Activated B cell treated with CpG ODN at 0.5 μM for 24 hours (primary cell): Measurements from ENCODE around the gene EMC10. TPM values are rescaled to one million over a fixed set of nuclear protein-coding genes. Genes with fewer than 3 reads are reported as not detected.

Experiments
- ATAC-seq: fragments of 200-7000 bp; cut with Tn5 transposase; one replicate; pipeline ENCODE4 v1.10.0; 2021; ENCODE audit warnings: low read depth, mild to moderate bottlenecking, moderate library complexity
- CTCF ChIA-PET: fragments of 350-600 bp; sonication (Branson Sonifier 250); formaldehyde crosslinking; loops from one replicate; lab custom pipeline; 2021; ENCODE audit warnings: antibody characterized with exemption; lab: Charles Lee
- POLR2A ChIA-PET: fragments of 350-600 bp; sonication (Branson Sonifier 250); formaldehyde crosslinking; loops from one replicate; lab custom pipeline; 2021; ENCODE audit warnings: antibody characterized with exemption; lab: Charles Lee
- DNase-seq: peaks from one replicate; pipeline ENCODE4 v3.0.0; 2022
- H3K27ac Mint-ChIP-seq: one replicate; pipeline ENCODE4 v1.8.0; 2020; ENCODE audit warnings: mixed read lengths
- H3K27me3 Mint-ChIP-seq: one replicate; pipeline ENCODE4 v1.8.0; 2021; ENCODE audit warnings: mixed read lengths
- H3K36me3 Mint-ChIP-seq: one replicate; pipeline ENCODE4 v1.8.0; 2021; ENCODE audit warnings: low read depth, mixed read lengths
- H3K4me1 Mint-ChIP-seq: one replicate; pipeline ENCODE4 v1.8.0; 2021; ENCODE audit warnings: mixed read lengths
- H3K4me3 Mint-ChIP-seq: one replicate; pipeline ENCODE4 v1.8.0; 2020; ENCODE audit warnings: mild to moderate bottlenecking, mixed read lengths
- H3K9me3 Mint-ChIP-seq: one replicate; pipeline ENCODE4 v1.8.0; 2020; ENCODE audit warnings: mixed read lengths
- intact Hi-C: fragments of 100-400 bp; cut with micrococcal nuclease; formaldehyde crosslinking; loops from one replicate; pipeline ENCODE4 v1.15.1; 2024
- total RNA-seq: library from RNA; stranded (reverse); gene quantifications from 2 replicates; pipeline ENCODE4 v1.2.3, GENCODE V29; 2022
- TF ChIP-seq, protein P1 (sequence below): fragments of 200-600 bp; IDR thresholded peaks from one replicate; pipeline ENCODE4 v1.8.0; 2022; ENCODE audit warnings: antibody characterized with exemption, mild to moderate bottlenecking

Gene EMC10
- total RNA-seq, 1 donor from 2014 or later, result 72.1 TPM

GRCh38 chr19:50490411-50490811 is 14.1 kb downstream of the EMC10 start:
- TF ChIP-seq, protein P1, sequence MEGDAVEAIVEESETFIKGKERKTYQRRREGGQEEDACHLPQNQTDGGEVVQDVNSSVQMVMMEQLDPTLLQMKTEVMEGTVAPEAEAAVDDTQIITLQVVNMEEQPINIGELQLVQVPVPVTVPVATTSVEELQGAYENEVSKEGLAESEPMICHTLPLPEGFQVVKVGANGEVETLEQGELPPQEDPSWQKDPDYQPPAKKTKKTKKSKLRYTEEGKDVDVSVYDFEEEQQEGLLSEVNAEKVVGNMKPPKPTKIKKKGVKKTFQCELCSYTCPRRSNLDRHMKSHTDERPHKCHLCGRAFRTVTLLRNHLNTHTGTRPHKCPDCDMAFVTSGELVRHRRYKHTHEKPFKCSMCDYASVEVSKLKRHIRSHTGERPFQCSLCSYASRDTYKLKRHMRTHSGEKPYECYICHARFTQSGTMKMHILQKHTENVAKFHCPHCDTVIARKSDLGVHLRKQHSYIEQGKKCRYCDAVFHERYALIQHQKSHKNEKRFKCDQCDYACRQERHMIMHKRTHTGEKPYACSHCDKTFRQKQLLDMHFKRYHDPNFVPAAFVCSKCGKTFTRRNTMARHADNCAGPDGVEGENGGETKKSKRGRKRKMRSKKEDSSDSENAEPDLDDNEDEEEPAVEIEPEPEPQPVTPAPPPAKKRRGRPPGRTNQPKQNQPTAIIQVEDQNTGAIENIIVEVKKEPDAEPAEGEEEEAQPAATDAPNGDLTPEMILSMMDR, result no peak
- peaks cover 10% of the 10 kb centered on the region for H3K36me3 Mint-ChIP-seq
- no peaks in the 10 kb centered on the region for H3K9me3 Mint-ChIP-seq
- CTCF ChIA-PET, result no interaction called here
- ATAC-seq (no peak), DNase-seq (no peak)
- H3K27me3 Mint-ChIP-seq, result no peaks in the 10 kb centered on the region
- no peak overlapping the region for H3K4me3 Mint-ChIP-seq
- H3K27ac Mint-ChIP-seq, result no peak overlapping the region
- POLR2A ChIA-PET, result no interaction called here
- H3K4me1 Mint-ChIP-seq, result peaks cover 29% of the 10 kb centered on the region
- intact Hi-C loops, result no loop called here

DNA sequence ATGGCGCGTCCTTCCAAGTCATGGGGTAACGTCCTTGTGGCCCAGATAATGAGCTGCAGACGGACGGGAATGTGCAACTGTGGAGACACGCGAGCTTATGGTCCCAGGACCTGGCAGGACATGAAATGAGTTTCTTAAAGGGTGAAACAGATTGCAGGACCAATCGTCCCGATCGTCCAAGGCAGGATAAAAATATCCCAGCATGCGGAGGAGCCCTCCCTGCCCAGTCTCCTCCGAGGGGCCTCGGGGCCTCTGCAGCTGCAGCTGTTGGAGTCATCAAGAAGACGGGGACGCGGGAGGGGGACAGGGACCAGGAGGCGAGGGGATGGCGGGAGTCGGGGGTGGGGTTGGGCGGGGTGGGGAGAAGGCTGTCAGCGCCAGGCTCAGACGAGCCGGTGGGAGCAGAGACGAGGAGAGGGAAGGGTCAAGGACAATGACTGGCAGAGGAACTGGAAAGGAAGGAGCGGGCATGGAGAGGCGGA is 14.7 kb downstream of the EMC10 start:
- TF ChIP-seq, protein P1, result no peak
- no peak for DNase-seq
- H3K27me3 Mint-ChIP-seq, result no peaks in the 10 kb centered on the region
- H3K36me3 Mint-ChIP-seq, result peaks cover 5% of the 10 kb centered on the region
- no peak for ATAC-seq
- intact Hi-C loops, result no loop called here
- ChIA-PET POLR2A (interaction anchor here (0.6 kb wide), 1 partner anchor 12 kb away, joined by 5 read pairs; no protein-coding TSS in a partner anchor), CTCF (no interaction called here)
- peaks cover 29% of the 10 kb centered on the region for H3K4me1 Mint-ChIP-seq
- no peaks in the 10 kb centered on the region for H3K9me3 Mint-ChIP-seq
- H3K27ac Mint-ChIP-seq, result no peak overlapping the region
- H3K4me3 Mint-ChIP-seq, result no peak overlapping the region

GRCh38 chr19:50492303-50493052 is 16.2 kb downstream of the EMC10 start:
- ATAC-seq (peak; percentile 83), DNase-seq (no peak)
- POLR2A ChIA-PET, result no interaction called here
- peaks cover 27% of the 10 kb centered on the region for H3K4me1 Mint-ChIP-seq
- intact Hi-C loops, result no loop called here
- peaks cover 5% of the 10 kb centered on the region for H3K36me3 Mint-ChIP-seq
- H3K27ac Mint-ChIP-seq, result no peak overlapping the region
- no peaks in the 10 kb centered on the region for H3K27me3 Mint-ChIP-seq
- TF ChIP-seq, protein P1, result no peak
- CTCF ChIA-PET, result no interaction called here
- no peaks in the 10 kb centered on the region for H3K9me3 Mint-ChIP-seq
- H3K4me3 Mint-ChIP-seq, result no peak overlapping the region

DNA sequence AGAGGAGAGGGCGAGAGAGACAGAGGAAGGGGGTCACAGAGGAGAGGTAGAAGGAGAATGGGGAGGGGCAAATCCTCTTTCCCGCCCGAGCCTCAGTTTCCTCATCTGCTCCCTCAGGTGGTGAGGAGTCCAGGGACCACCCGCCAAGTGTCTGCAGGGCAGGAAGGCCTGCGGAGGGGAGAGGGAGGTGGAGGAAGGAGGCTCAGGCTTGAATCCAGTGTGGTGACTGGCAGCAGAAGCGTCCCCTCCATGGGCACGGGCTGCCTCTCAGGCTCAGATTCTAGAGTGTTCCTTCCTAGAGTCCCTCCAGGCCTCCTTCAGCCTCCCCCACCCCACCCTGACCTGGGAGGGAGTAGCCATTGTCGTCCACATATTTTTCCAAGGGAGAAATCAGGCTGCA is 16.9 kb downstream of the EMC10 start:
- intact Hi-C loops, result no loop called here
- no peak for DNase-seq
- CTCF ChIA-PET, result no interaction called here
- POLR2A ChIA-PET, result no interaction called here
- no peaks in the 10 kb centered on the region for H3K9me3 Mint-ChIP-seq
- TF ChIP-seq, protein P1, result no peak
- no peak overlapping the region for H3K4me3 Mint-ChIP-seq
- H3K36me3 Mint-ChIP-seq, result peaks cover 5% of the 10 kb centered on the region
- no peak overlapping the region for H3K27ac Mint-ChIP-seq
- no peak for ATAC-seq
- no peaks in the 10 kb centered on the region for H3K27me3 Mint-ChIP-seq
- peaks cover 24% of the 10 kb centered on the region for H3K4me1 Mint-ChIP-seq

GRCh38 chr19:50494186-50495019 is 18.1 kb downstream of the EMC10 start:
- Mint-ChIP-seq H3K27ac (no peak overlapping the region), H3K4me1 (peaks cover 18% of the 10 kb centered on the region), H3K4me3 (no peak overlapping the region), H3K36me3 (peaks cover 5% of the 10 kb centered on the region), H3K27me3 (no peaks in the 10 kb centered on the region), H3K9me3 (no peaks in the 10 kb centered on the region)
- ChIA-PET POLR2A (interaction anchor here (0.6 kb wide), 1 partner anchor 63 kb away, joined by 4 read pairs; no protein-coding TSS in a partner anchor), CTCF (no interaction called here)
- no peak for ATAC-seq
- TF ChIP-seq, protein P1, result no peak
- no peak for DNase-seq
- intact Hi-C loops, result no loop called here
